Measurements from ENCODE around the gene SEMA5A.

The SEMA5A gene

GRCh38 chr5:9278921-9279603 is 266.8 kb downstream of the SEMA5A start:
- DNase-seq (ENCODE audit: low read depth in 2 of 2) = no peak

GRCh38 chr5:9269014-9269413 is 276.9 kb downstream of the SEMA5A start:
- DNase-seq (ENCODE audit: low read depth in 2 of 2) = no peak

- no peak for DNase-seq (ENCODE audit: low read depth in 2 of 2)
Measured at GRCh38 chr5:9268226-9268625, 277.6 kb downstream of the SEMA5A start.

GRCh38 chr5:9265441-9266287 is 280.2 kb downstream of the SEMA5A start:
- DNase-seq (ENCODE audit: low read depth in 2 of 2) = no peak

GRCh38 chr5:9264301-9264700 is 281.6 kb downstream of the SEMA5A start:
- DNase-seq (ENCODE audit: low read depth in 2 of 2) = no peak

GRCh38 chr5:9263656-9264055 is 282.2 kb downstream of the SEMA5A start:
- no peak for DNase-seq (ENCODE audit: low read depth in 2 of 2)

GRCh38 chr5:9251379-9251980 is 294.4 kb downstream of the SEMA5A start:
- DNase-seq (ENCODE audit: low read depth in 2 of 2) = no peak

GRCh38 chr5:9249231-9249630 is 296.6 kb downstream of the SEMA5A start:
- no peak for DNase-seq (ENCODE audit: low read depth in 2 of 2)

GRCh38 chr5:9245071-9245470 is 300.8 kb downstream of the SEMA5A start:
- no peak for DNase-seq (ENCODE audit: low read depth in 2 of 2)

- no peak for DNase-seq (ENCODE audit: low read depth in 2 of 2)
Measured at GRCh38 chr5:9244417-9244816, 301.5 kb downstream of the SEMA5A start.

GRCh38 chr5:9241479-9242305 is 304.2 kb downstream of the SEMA5A start:
- DNase-seq (ENCODE audit: low read depth in 2 of 2) = no peak

- DNase-seq (ENCODE audit: low read depth in 2 of 2) = no peak
Measured at GRCh38 chr5:9240431-9240830, 305.4 kb downstream of the SEMA5A start.

- DNase-seq (ENCODE audit: low read depth in 2 of 2) = no peak
Measured at GRCh38 chr5:9239626-9240025, 306.2 kb downstream of the SEMA5A start.

GRCh38 chr5:9239071-9239470 is 306.8 kb downstream of the SEMA5A start:
- no peak for DNase-seq (ENCODE audit: low read depth in 2 of 2)

GRCh38 chr5:9233712-9234111 is 312.2 kb downstream of the SEMA5A start:
- no peak for DNase-seq (ENCODE audit: low read depth in 2 of 2)

- no peak for DNase-seq (ENCODE audit: low read depth in 2 of 2)
Measured at GRCh38 chr5:9233035-9233434, 312.8 kb downstream of the SEMA5A start.

- no peak for DNase-seq (ENCODE audit: low read depth in 2 of 2)
Measured at GRCh38 chr5:9231842-9232241, 314.0 kb downstream of the SEMA5A start.

GRCh38 chr5:9230355-9230754 is 315.5 kb downstream of the SEMA5A start:
- DNase-seq (ENCODE audit: low read depth in 2 of 2) = no peak

GRCh38 chr5:9226016-9226536 is 319.8 kb downstream of the SEMA5A start:
- no peak for DNase-seq (ENCODE audit: low read depth in 2 of 2)

GRCh38 chr5:9222054-9222976 is 323.6 kb downstream of the SEMA5A start:
- no peak for DNase-seq (ENCODE audit: low read depth in 2 of 2)

GRCh38 chr5:9218358-9218757 is 327.5 kb downstream of the SEMA5A start:
- DNase-seq (ENCODE audit: low read depth in 2 of 2) = no peak
